Effector memory CD8-positive, alpha-beta T cell (primary cell): ENCODE results near the gene IBA57.

ENCODE experiments used
- ATAC-seq: fragments of 150-1000 bp; cut with Tn5 transposase; replicated peaks from 2 replicates; pipeline ENCODE4 v1.10.0; 2021; ENCODE audit warnings: mild to moderate bottlenecking, moderate library complexity
- DNase-seq, 3 experiments: peaks; one replicate each; pipeline ENCODE4 v3.0.0; 2021
- H3K27ac Mint-ChIP-seq, 2 donors: one replicate each; pipeline ENCODE4 v1.8.0; 2022; ENCODE audit warnings: mild to moderate bottlenecking in 2 of 2, mixed read lengths in 2 of 2, moderate library complexity in 2 of 2
- H3K27me3 Mint-ChIP-seq, 2 donors: one replicate each; pipeline ENCODE4 v1.8.0; 2022; ENCODE audit warnings: mixed read lengths in 2 of 2
- H3K36me3 Mint-ChIP-seq: one replicate; pipeline ENCODE4 v1.8.0; 2022; ENCODE audit warnings: mild to moderate bottlenecking, moderate library complexity, mixed read lengths; ENCODE audit not compliant: insufficient read depth
- H3K4me1 Mint-ChIP-seq, 2 donors: one replicate each; pipeline ENCODE4 v1.8.0; 2022; ENCODE audit warnings: low read depth in 2 of 2, mixed read lengths in 2 of 2
- H3K4me3 Mint-ChIP-seq, 2 donors: one replicate each; pipeline ENCODE4 v1.8.0; 2022; ENCODE audit warnings: mild to moderate bottlenecking in 2 of 2, mixed read lengths in 2 of 2, moderate library complexity in 2 of 2
- H3K9me3 Mint-ChIP-seq, 2 donors: one replicate each; pipeline ENCODE4 v1.8.0; 2022; ENCODE audit warnings: mixed read lengths in 2 of 2
- total RNA-seq, 9 experiments: gene quantifications; one replicate each; lab custom pipeline; 2026; lab: John Stamatoyannopoulos, UW

The IBA57 gene
- total RNA-seq = 18.7 to 38.3 (median 22.8) reads per million in 9 experiments

DNA sequence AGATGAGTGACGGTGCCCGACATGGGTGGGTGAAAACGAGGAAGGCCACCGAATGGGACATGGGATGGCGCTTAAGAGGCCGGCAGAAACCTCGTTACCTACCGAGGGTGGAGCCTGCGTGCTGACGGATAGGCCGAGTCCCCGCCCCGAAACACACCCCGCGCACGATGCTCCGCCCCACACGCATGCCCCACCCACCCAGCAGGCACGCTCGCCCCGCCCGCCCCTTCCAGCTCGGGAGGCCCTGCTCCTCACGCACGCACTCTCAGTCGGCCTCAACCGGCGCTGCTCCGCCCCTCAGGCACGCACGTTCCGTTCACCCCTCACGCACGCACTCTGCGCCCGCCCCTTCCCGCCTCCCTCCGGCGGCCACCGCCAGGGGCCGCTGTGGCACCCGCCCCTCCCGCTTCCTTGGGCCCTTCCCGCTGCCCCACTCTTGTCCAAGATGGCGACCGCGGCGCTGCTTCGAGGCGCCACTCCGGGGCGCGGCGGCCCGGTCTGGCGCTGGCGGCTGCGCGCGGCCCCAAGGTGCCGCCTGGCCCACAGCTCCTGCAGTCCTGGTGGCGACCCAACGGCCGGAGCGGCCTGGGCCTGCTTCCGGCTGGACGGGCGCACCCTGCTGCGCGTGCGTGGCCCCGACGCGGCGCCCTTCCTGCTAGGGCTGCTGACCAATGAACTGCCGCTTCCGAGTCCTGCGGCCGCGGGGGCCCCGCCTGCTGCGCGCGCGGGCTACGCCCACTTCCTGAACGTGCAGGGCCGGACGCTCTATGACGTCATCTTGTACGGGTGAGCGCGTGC is at the start of gene IBA57:
Gene IBA57 (plus strand): TSS at position 433 of the 798 bp plus-strand sequence. CDS start 13 bp downstream, at position 446.
- Mint-ChIP-seq H3K4me3 (peak within 1 kb of the TSS; percentile 71 to 85), H3K27me3 (no peaks in the 10 kb centered on the region), H3K4me1 (peaks cover 21 to 27% of the 10 kb centered on the region in 2 donors), H3K9me3 (no peaks in the 10 kb centered on the region), H3K36me3 (peaks cover 37% of the 10 kb centered on the region), H3K27ac (peak within 1 kb of the TSS; percentile 93)
- ATAC-seq (peak; percentile 78), DNase-seq (peak; percentile 99)

DNA sequence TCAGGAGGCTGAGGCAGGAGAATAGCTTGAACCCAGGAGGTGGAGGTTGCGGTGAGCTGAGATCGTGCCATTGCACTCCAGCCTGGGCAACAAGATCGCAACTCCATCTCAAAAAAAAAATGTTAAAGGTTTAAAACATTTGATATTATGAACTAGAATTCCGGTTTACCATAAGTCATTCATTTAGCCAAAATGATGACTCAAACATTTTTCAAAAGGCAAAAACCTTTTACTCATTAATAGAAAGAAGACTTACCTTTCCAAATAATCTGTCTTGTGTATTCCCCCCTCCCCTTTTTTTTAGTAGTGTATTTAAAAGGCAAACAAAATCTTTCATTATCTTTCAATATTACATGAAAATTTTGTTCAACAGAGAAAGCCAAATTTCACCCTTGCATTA is 48.3 kb upstream of the IBA57 start:
- Mint-ChIP-seq H3K36me3 (no peaks in the 10 kb centered on the region), H3K9me3 (no peaks in the 10 kb centered on the region), H3K27ac (no peak overlapping the region), H3K4me3 (no peak overlapping the region), H3K27me3 (peaks cover 0 to 5% of the 10 kb centered on the region in 2 donors), H3K4me1 (no peaks in the 10 kb centered on the region)
- no peak for ATAC-seq
- DNase-seq = no peak

DNA sequence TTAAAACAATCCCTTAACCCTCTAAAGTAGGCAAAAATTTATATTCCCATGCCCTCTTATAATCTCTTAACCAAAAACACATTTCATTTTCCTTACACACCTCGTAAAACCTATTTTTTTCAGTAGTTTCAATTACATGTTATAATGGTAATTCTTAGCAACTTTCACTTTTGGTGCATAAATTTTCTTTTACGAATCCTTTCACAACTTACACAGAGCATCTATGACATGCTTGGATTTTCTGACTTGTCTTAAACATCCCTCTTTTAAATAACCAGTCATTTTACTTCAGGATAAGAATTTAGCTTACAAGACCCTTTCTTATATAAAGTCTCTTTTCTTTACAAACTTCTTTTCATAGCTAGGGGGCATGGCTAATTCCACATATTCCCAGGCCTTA is 47.6 kb upstream of the IBA57 start:
- no peak for ATAC-seq
- no peak overlapping the region for H3K27ac Mint-ChIP-seq
- DNase-seq = no peak

GRCh38 chr1:228120351-228120750 is 45.3 kb upstream of the IBA57 start:
- no peak overlapping the region for H3K27ac Mint-ChIP-seq
- H3K4me3 Mint-ChIP-seq = no peak overlapping the region

More for the DNA sequence above, 47.6 kb upstream of the IBA57 start:
- H3K9me3 Mint-ChIP-seq = no peaks in the 10 kb centered on the region
- H3K4me3 Mint-ChIP-seq = no peak overlapping the region
- peaks cover 0 to 9% of the 10 kb centered on the region in 2 donors for H3K27me3 Mint-ChIP-seq
- no peaks in the 10 kb centered on the region for H3K36me3 Mint-ChIP-seq
- H3K4me1 Mint-ChIP-seq = no peaks in the 10 kb centered on the region

DNA sequence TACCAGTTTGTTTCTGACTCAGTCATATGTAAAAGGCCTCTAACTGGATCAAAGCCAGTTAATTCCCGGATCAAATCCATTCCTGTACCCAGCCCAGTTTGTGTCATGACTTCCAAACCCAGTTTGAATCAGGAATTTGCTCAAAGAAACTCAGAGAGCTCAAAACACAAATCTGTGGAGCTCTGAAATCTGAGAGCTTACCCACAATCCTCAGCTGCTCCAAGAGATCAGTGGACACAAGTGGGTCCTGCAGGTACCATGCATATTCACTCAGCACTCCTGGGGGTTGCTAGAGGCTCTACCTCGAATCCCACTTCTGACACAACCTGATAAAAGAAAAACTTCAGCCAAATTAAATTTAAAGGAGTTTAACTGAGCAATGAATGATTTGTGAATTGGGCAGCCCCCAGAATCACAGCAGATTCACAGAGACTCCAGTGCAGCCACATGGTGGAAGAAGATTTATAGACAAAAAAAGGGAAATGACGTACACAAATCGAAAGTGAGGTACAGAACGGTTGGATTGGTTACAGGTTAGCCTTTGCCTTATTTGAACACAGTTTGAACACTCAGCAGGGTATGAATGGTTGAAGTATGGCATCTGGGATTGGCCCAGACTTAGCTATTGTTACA is 44.6 kb upstream of the IBA57 start:
- ATAC-seq = peak; percentile 21
- no peaks in the 10 kb centered on the region for H3K4me1 Mint-ChIP-seq
- H3K27ac Mint-ChIP-seq = no peak overlapping the region
- peaks cover 17% of the 10 kb centered on the region in 2 donors for H3K27me3 Mint-ChIP-seq
- no peak overlapping the region for H3K4me3 Mint-ChIP-seq
- DNase-seq = no peak
- no peaks in the 10 kb centered on the region for H3K9me3 Mint-ChIP-seq
- H3K36me3 Mint-ChIP-seq = no peaks in the 10 kb centered on the region

More at GRCh38 chr1:228120351-228120750, 45.3 kb upstream of the IBA57 start:
- Mint-ChIP-seq H3K27me3 (peaks cover 17% of the 10 kb centered on the region in 2 donors), H3K36me3 (no peaks in the 10 kb centered on the region), H3K4me1 (no peaks in the 10 kb centered on the region), H3K9me3 (no peaks in the 10 kb centered on the region)
- ATAC-seq = no peak
- DNase-seq = no peak

GRCh38 chr1:228122921-228123441 is 42.6 kb upstream of the IBA57 start:
- Mint-ChIP-seq H3K27ac (no peak overlapping the region), H3K4me3 (no peak overlapping the region), H3K36me3 (no peaks in the 10 kb centered on the region), H3K4me1 (no peaks in the 10 kb centered on the region), H3K27me3 (peaks cover 27 to 29% of the 10 kb centered on the region in 2 donors), H3K9me3 (no peaks in the 10 kb centered on the region)
- ATAC-seq (no peak), DNase-seq (no peak)

- DNase-seq (no peak), ATAC-seq (no peak)
- Mint-ChIP-seq H3K4me3 (no peak overlapping the region), H3K36me3 (no peaks in the 10 kb centered on the region), H3K27me3 (peaks cover 31 to 34% of the 10 kb centered on the region in 2 donors), H3K4me1 (no peaks in the 10 kb centered on the region), H3K27ac (no peak overlapping the region), H3K9me3 (no peaks in the 10 kb centered on the region)
Observed at GRCh38 chr1:228123505-228123904, 42.1 kb upstream of the IBA57 start.

DNA sequence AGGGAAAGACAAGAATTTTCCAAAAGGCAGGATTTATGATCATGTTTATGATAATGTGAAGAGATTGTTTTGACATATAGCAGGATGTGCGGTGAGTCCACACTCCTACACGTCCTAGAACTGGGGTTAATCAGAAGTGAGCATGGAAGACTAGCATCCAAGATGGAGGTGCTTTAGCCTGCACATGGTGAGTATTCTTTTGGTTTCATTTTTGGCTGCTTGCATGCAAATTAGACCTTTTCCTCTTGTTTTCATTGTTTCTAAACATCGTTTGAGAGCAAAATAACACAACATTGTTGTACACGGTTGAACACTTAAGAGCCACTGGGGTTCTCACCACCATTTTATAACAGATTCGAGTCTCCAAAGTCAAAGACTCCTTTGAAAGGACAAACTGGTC is 40.4 kb upstream of the IBA57 start:
- Mint-ChIP-seq H3K27ac (no peak overlapping the region), H3K27me3 (peaks cover 31 to 36% of the 10 kb centered on the region in 2 donors)
- ATAC-seq = no peak

GRCh38 chr1:228131766-228132165 is 33.8 kb upstream of the IBA57 start:
- Mint-ChIP-seq H3K27ac (no peak overlapping the region), H3K27me3 (peaks cover 14 to 19% of the 10 kb centered on the region in 2 donors), H3K36me3 (no peaks in the 10 kb centered on the region), H3K9me3 (no peaks in the 10 kb centered on the region), H3K4me3 (no peak overlapping the region), H3K4me1 (peaks cover 10% of the 10 kb centered on the region in 2 donors)
- ATAC-seq (no peak), DNase-seq (no peak)

More for the DNA sequence above, 40.4 kb upstream of the IBA57 start:
- no peaks in the 10 kb centered on the region for H3K36me3 Mint-ChIP-seq
- DNase-seq = no peak
- H3K4me1 Mint-ChIP-seq = no peaks in the 10 kb centered on the region
- no peaks in the 10 kb centered on the region for H3K9me3 Mint-ChIP-seq
- H3K4me3 Mint-ChIP-seq = no peak overlapping the region

- peaks cover 2% of the 10 kb centered on the region for H3K36me3 Mint-ChIP-seq
- H3K4me1 Mint-ChIP-seq = peaks cover 18 to 22% of the 10 kb centered on the region in 2 donors
- no peak for ATAC-seq
- H3K27ac Mint-ChIP-seq = no peak overlapping the region
- H3K9me3 Mint-ChIP-seq = no peaks in the 10 kb centered on the region
- DNase-seq = no peak
- no peak overlapping the region for H3K4me3 Mint-ChIP-seq
- no peaks in the 10 kb centered on the region for H3K27me3 Mint-ChIP-seq
Observed at GRCh38 chr1:228134591-228134990, 31.0 kb upstream of the IBA57 start.

GRCh38 chr1:228136901-228137300 is 28.7 kb upstream of the IBA57 start:
- DNase-seq (peak in 1 of 3 experiments; percentile 33), ATAC-seq (peak; percentile 10)
- Mint-ChIP-seq H3K36me3 (peaks cover 21% of the 10 kb centered on the region), H3K4me1 (peaks cover 25 to 29% of the 10 kb centered on the region in 2 donors), H3K4me3 (peak overlapping the region; percentile 47 to 52), H3K27me3 (no peaks in the 10 kb centered on the region), H3K27ac (peak overlapping the region; percentile 86 to 95), H3K9me3 (no peaks in the 10 kb centered on the region)

- H3K4me1 Mint-ChIP-seq = peaks cover 50 to 53% of the 10 kb centered on the region in 2 donors
- H3K4me3 Mint-ChIP-seq = peak overlapping the region; percentile 95 to 97
- H3K9me3 Mint-ChIP-seq = no peaks in the 10 kb centered on the region
- peak overlapping the region; percentile 95 to 98 for H3K27ac Mint-ChIP-seq
- H3K36me3 Mint-ChIP-seq = peaks cover 33% of the 10 kb centered on the region
- ATAC-seq (no peak), DNase-seq (no peak)
- no peaks in the 10 kb centered on the region for H3K27me3 Mint-ChIP-seq
Observed at GRCh38 chr1:228139406-228139930, 26.1 kb upstream of the IBA57 start.

- Mint-ChIP-seq H3K27me3 (no peaks in the 10 kb centered on the region), H3K9me3 (no peaks in the 10 kb centered on the region), H3K36me3 (peaks cover 33% of the 10 kb centered on the region), H3K4me1 (peaks cover 53 to 55% of the 10 kb centered on the region in 2 donors), H3K27ac (peak within 1 kb of the TSS; percentile 95 to 98), H3K4me3 (peak within 1 kb of the TSS; percentile 95 to 97)
- ATAC-seq = peak; percentile 79
- DNase-seq = peak; percentile 100
Observed at GRCh38 chr1:228139931-228140723, 25.5 kb upstream of the IBA57 start, which contains the start of gene GUK1. GUK1 (plus strand) TSS chr1:228140279; CDS start chr1:228140303, 24 bp downstream.
